Prostate gland (tissue), 2 donors: ENCODE measurements around the gene HDAC8. TPM values are rescaled to one million over a fixed set of nuclear protein-coding genes. Genes with fewer than 3 reads are reported as not detected.
A peak's percentile ranks its signal among the peaks of the same experiment; 100 is the strongest.

ENCODE experiments used
- DNase-seq: peaks from one replicate; pipeline ENCODE4 v3.0.0-alpha.2; 2019; ENCODE audit warnings: low spot score
- H3K27ac ChIP-seq, 2 donors: fragments of 200-600 bp; sonication (generic); 2 replicates each; pipeline ENCODE4 v1.5.1; 2017 to 2019
- H3K27me3 ChIP-seq: fragments of 200-600 bp; sonication (generic); replicated peaks from 2 replicates; pipeline ENCODE4 v1.5.1; 2019; ENCODE audit not compliant: insufficient read depth
- H3K36me3 ChIP-seq, 2 donors: fragments of 200-600 bp; sonication (generic); 1 replicate in 1 of 2; 2 replicates in 1 of 2; pipeline versions ENCODE4 v1.5.1 to v1.8.1; 2017 to 2019
- H3K4me1 ChIP-seq: fragments of 200-600 bp; sonication (generic); replicated peaks from 2 replicates; pipeline ENCODE4 v1.5.1; 2019
- H3K4me3 ChIP-seq, 2 donors: fragments of 200-600 bp; sonication (generic); 2 replicates each; pipeline ENCODE4 v1.5.1; 2017 to 2019
- H3K9me3 ChIP-seq: fragments of 200-600 bp; sonication (generic); 2 replicates; pipeline ENCODE4 v1.5.1; 2017
- POLR2A ChIP-seq: fragments of 450-650 bp; IDR thresholded peaks from one replicate; pipeline ENCODE4 v1.6.1; 2016; ENCODE audit warnings: antibody characterized with exemption, mild to moderate bottlenecking
- POLR2AphosphoS5 ChIP-seq: sonication (generic); formaldehyde crosslinking; IDR thresholded peaks from one replicate; pipeline ENCODE4 v1.6.1; 2017; ENCODE audit warnings: antibody characterized with exemption
- WGBS: methylation state at CpG from one replicate; pipeline ENCODE4 v1.1.5; 2018; 5-methylcytosine and 5-hydroxymethylcytosine counted together
- intact Hi-C: fragments of 100-400 bp; cut with DNase I; formaldehyde crosslinking; loops from one replicate; pipeline ENCODE4 v1.14.2; 2022
- total RNA-seq, 2 donors: library from RNA; depleted of rRNA; stranded (reverse); fragments of >200 nt; gene quantifications; one replicate each; pipeline ENCODE4 v1.1.0, GENCODE V29; 2016
- TF ChIP-seq, protein P1 (sequence below), 4 experiments: fragments of 200-600 bp in 2 of 4; fragments of 450-650 bp in 2 of 4; sonication (generic) in 2 of 4; IDR thresholded peaks; 1 replicate in 3 of 4; 2 replicates in 1 of 4; pipeline ENCODE4 v1.5.1; 2016 to 2019; ENCODE audit warnings: antibody characterized with exemption in 4 of 4, mild to moderate bottlenecking in 2 of 4, moderate library complexity in 2 of 4

The HDAC8 gene
- total RNA-seq, 2 donors from 2014 or later = 25.3 to 32.3 TPM

DNA sequence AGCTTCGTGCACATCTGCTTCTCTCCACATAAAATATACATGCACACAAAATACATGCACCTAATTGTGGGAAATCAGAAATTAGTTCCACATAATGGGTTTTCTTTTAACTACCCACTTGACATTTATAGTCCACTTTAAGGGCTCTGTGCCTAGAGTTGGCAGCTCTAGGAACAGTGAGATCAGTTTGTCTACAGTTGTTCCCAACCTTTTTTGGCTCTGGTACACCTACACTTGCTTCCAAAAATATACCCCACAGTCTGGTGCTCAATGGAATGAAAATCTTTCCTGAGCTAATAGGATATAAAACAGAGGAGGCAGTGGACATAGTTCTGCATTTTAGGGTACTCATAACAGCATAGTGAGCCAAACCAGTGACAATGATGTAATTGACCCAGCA, 36.1 kb downstream of the HDAC8 start:
- DNase-seq = no peak
- TF ChIP-seq POLR2A = no peak
- peak; percentile 6 for TF ChIP-seq POLR2AphosphoS5
- H3K9me3 ChIP-seq = no peaks in the 10 kb centered on the region
- H3K27ac ChIP-seq = no peak overlapping the region
- H3K27me3 ChIP-seq = no peaks in the 10 kb centered on the region
- WGBS = 24% methylated on average over 1 of the region's 1 CpG
- H3K4me1 ChIP-seq = no peaks in the 10 kb centered on the region
- intact Hi-C loops = loop anchor here (5.0 kb wide), 1 partner anchor 229 kb away; the partner anchor contains the start of gene CITED1
- no peaks in the 10 kb centered on the region for H3K36me3 ChIP-seq
- H3K4me3 ChIP-seq = no peak overlapping the region

GRCh38 chrX:72532366-72532765, 40.3 kb downstream of the HDAC8 start:
- no peak for TF ChIP-seq POLR2A
- H3K4me1 ChIP-seq = no peaks in the 10 kb centered on the region

GRCh38 chrX:72526534-72527508, 45.8 kb downstream of the HDAC8 start:
- intact Hi-C loops = no loop called here
- H3K36me3 ChIP-seq = no peaks in the 10 kb centered on the region

More at GRCh38 chrX:72532366-72532765, 40.3 kb downstream of the HDAC8 start:
- Histone ChIP-seq H3K9me3 (no peaks in the 10 kb centered on the region), H3K36me3 (no peaks in the 10 kb centered on the region), H3K27me3 (no peaks in the 10 kb centered on the region), H3K27ac (no peak overlapping the region), H3K4me3 (no peak overlapping the region)
- intact Hi-C loops = no loop called here
- 95% methylated on average over 3 of the region's 3 CpGs for WGBS
- DNase-seq = no peak

GRCh38 chrX:72498782-72499181, 73.9 kb downstream of the HDAC8 start:
- Histone ChIP-seq H3K4me3 (no peak overlapping the region), H3K36me3 (no peaks in the 10 kb centered on the region), H3K9me3 (no peaks in the 10 kb centered on the region), H3K4me1 (no peaks in the 10 kb centered on the region), H3K27ac (no peak overlapping the region), H3K27me3 (no peaks in the 10 kb centered on the region)
- intact Hi-C loops = no loop called here
- TF ChIP-seq POLR2A (no peak), POLR2AphosphoS5 (no peak)
- TF ChIP-seq, protein P1, sequence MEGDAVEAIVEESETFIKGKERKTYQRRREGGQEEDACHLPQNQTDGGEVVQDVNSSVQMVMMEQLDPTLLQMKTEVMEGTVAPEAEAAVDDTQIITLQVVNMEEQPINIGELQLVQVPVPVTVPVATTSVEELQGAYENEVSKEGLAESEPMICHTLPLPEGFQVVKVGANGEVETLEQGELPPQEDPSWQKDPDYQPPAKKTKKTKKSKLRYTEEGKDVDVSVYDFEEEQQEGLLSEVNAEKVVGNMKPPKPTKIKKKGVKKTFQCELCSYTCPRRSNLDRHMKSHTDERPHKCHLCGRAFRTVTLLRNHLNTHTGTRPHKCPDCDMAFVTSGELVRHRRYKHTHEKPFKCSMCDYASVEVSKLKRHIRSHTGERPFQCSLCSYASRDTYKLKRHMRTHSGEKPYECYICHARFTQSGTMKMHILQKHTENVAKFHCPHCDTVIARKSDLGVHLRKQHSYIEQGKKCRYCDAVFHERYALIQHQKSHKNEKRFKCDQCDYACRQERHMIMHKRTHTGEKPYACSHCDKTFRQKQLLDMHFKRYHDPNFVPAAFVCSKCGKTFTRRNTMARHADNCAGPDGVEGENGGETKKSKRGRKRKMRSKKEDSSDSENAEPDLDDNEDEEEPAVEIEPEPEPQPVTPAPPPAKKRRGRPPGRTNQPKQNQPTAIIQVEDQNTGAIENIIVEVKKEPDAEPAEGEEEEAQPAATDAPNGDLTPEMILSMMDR (IDR thresholded peaks at IDR 0.05) = no peak
- no peak for DNase-seq

More at GRCh38 chrX:72526534-72527508, 45.8 kb downstream of the HDAC8 start:
- Histone ChIP-seq H3K4me1 (no peaks in the 10 kb centered on the region), H3K4me3 (no peak overlapping the region), H3K9me3 (no peaks in the 10 kb centered on the region), H3K27ac (no peak overlapping the region), H3K27me3 (no peaks in the 10 kb centered on the region)
- no peak for DNase-seq
- TF ChIP-seq POLR2A = no peak
- TF ChIP-seq, protein P1 (IDR thresholded peaks at IDR 0.05) = no peak
- no peak for TF ChIP-seq POLR2AphosphoS5
- WGBS = 82% methylated on average over 6 of the region's 6 CpGs

GRCh38 chrX:72495046-72495445, 77.6 kb downstream of the HDAC8 start:
- Histone ChIP-seq H3K36me3 (no peaks in the 10 kb centered on the region), H3K4me1 (no peaks in the 10 kb centered on the region), H3K27me3 (no peaks in the 10 kb centered on the region), H3K9me3 (no peaks in the 10 kb centered on the region), H3K27ac (no peak overlapping the region), H3K4me3 (no peak overlapping the region)
- TF ChIP-seq POLR2AphosphoS5 (no peak), POLR2A (no peak)
- TF ChIP-seq, protein P1 (IDR thresholded peaks at IDR 0.05) = no peak
- WGBS = 86% methylated on average over 6 of the region's 6 CpGs
- DNase-seq = no peak
- intact Hi-C loops = no loop called here
